Cardiac muscle cell (in vitro differentiated cells and primary cell): ENCODE results near the gene CDC42EP3. TPM values are rescaled to one million over a fixed set of nuclear protein-coding genes. Genes with fewer than 3 reads are reported as not detected.

Experiments used
- DNase-seq, 2 donors: peaks; one replicate each; pipeline versions ENCODE4 v3.0.0 to v3.0.0-alpha.2; 2010 to 2017; ENCODE audit warnings: low read depth in 1 of 2, low spot score in 1 of 2
- H3K27ac ChIP-seq: fragments of 200-600 bp; sonication (generic); 2 replicates; pipeline ENCODE4 v1.5.1; 2016
- H3K27me3 ChIP-seq: fragments of 200-600 bp; sonication (generic); 2 replicates; pipeline ENCODE4 v1.6.0; 2016; ENCODE audit warnings: control low read depth
- H3K36me3 ChIP-seq: fragments of 200-600 bp; sonication (generic); 2 replicates; pipeline ENCODE4 v1.5.1; 2016; ENCODE audit warnings: control low read depth
- H3K4me1 ChIP-seq: fragments of 200-600 bp; sonication (generic); 2 replicates; pipeline ENCODE4 v1.8.1; 2017; ENCODE audit warnings: low read depth, mild to moderate bottlenecking, mixed run types
- H3K4me3 ChIP-seq: fragments of 200-600 bp; sonication (generic); 2 replicates; pipeline ENCODE4 v1.5.1; 2016; ENCODE audit warnings: mild to moderate bottlenecking
- H3K9me3 ChIP-seq: fragments of 200-600 bp; sonication (generic); 2 replicates; pipeline ENCODE4 v1.5.1; 2017; ENCODE audit warnings: low read depth, mild to moderate bottlenecking, control low read depth
- polyA plus RNA-seq: library from polyadenylated mRNA; unstranded; fragments of >200 nt; fragmentation: Nextera tagmentation; extraction: Ambion mirVana; gene quantifications from 2 replicates; pipeline ENCODE4 v1.2.1, GENCODE V29; 2016
- total RNA-seq: library from RNA; depleted of rRNA; stranded (reverse); fragments of >200 nt; gene quantifications from 2 replicates; pipeline ENCODE4 v1.2.3, GENCODE V29; 2016
- TF ChIP-seq, protein P1 (sequence below): IDR thresholded peaks from 2 replicates; pipeline ENCODE4 v1.5.1; 2012; ENCODE audit warnings: low read depth, mild to moderate bottlenecking, low read length

The CDC42EP3 gene
- total and polyA plus RNA-seq, 2 experiments from 2014 or later = 36.2 to 56.7 TPM

GRCh38 chr2:37610638-37611289 is 60.7 kb downstream of the CDC42EP3 start:
- Histone ChIP-seq H3K36me3 (no peaks in the 10 kb centered on the region), H3K27me3 (no peaks in the 10 kb centered on the region), H3K27ac (no peak overlapping the region), H3K9me3 (no peaks in the 10 kb centered on the region), H3K4me3 (no peak overlapping the region), H3K4me1 (peaks cover 6% of the 10 kb centered on the region)
- DNase-seq = peak in 1 of 2 donors; percentile 68
- TF ChIP-seq, protein P1, sequence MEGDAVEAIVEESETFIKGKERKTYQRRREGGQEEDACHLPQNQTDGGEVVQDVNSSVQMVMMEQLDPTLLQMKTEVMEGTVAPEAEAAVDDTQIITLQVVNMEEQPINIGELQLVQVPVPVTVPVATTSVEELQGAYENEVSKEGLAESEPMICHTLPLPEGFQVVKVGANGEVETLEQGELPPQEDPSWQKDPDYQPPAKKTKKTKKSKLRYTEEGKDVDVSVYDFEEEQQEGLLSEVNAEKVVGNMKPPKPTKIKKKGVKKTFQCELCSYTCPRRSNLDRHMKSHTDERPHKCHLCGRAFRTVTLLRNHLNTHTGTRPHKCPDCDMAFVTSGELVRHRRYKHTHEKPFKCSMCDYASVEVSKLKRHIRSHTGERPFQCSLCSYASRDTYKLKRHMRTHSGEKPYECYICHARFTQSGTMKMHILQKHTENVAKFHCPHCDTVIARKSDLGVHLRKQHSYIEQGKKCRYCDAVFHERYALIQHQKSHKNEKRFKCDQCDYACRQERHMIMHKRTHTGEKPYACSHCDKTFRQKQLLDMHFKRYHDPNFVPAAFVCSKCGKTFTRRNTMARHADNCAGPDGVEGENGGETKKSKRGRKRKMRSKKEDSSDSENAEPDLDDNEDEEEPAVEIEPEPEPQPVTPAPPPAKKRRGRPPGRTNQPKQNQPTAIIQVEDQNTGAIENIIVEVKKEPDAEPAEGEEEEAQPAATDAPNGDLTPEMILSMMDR = no peak

DNA sequence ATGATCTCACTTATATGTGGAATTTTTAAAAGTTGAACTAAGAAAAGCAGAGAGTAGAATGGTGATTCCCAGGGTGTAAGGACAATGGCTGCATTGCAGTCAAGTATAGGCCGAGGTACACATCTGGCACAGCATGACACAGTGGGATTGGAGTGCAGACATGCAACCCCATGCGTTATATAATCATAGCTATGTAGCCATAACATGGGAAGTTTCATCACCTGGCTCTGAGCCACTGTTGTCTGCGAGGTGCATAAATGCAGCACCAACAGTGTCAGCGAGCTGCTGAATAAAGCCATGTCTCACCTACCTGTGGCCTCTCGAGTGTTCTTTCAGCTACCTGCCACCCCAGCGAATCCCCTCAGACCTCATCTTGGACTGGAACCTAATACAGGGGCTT is 61.7 kb downstream of the CDC42EP3 start:
- no peaks in the 10 kb centered on the region for H3K36me3 ChIP-seq
- H3K27ac ChIP-seq = no peak overlapping the region
- TF ChIP-seq, protein P1 = no peak
- H3K27me3 ChIP-seq = no peaks in the 10 kb centered on the region
- no peak for DNase-seq
- H3K4me3 ChIP-seq = no peak overlapping the region
- H3K9me3 ChIP-seq = no peaks in the 10 kb centered on the region
- H3K4me1 ChIP-seq = peaks cover 6% of the 10 kb centered on the region

DNA sequence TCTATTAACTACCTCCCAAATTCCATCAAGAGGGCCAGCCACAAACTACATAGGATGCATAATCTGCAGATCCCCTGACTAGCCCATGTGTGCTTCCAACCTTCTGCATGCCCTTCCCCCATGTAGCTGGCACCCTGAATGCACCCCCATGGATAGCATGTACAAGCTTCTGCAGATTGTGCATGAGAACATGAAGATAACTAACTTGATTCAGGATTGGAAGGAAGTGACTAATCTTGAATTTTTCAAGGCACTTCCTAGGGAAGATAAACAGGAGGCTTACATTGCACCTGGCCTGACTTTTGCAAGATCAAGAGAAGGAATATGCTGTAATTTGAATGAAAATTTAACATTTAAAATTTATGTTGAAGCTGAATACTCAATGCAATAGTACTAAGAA is 66.7 kb downstream of the CDC42EP3 start:
- Histone ChIP-seq H3K9me3 (no peaks in the 10 kb centered on the region), H3K27ac (no peak overlapping the region), H3K27me3 (no peaks in the 10 kb centered on the region), H3K4me3 (no peak overlapping the region), H3K36me3 (no peaks in the 10 kb centered on the region), H3K4me1 (no peaks in the 10 kb centered on the region)
- TF ChIP-seq, protein P1 = no peak
- DNase-seq = peak in 1 of 2 donors; percentile 38

DNA sequence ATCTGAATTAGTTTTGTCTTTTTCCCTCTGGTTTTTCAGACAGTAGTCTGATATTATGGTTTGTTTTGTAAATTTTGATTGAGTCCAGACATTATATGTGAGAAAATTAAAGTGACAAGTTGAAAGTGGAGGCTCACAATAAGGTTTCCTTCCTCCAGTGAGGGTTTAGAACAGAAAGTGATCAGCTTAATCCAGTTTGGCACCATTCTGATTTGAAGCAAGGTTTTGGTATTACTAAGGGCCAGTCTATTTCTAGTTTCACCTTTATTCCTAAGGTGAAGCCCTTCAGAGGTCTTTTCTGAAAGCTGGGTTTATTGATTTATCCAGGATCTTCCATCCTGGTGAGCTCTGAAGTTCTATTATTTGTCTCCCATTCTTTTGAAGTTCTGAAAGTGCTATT is 68.7 kb downstream of the CDC42EP3 start:
- no peak for DNase-seq
- H3K9me3 ChIP-seq = no peaks in the 10 kb centered on the region
- no peak overlapping the region for H3K4me3 ChIP-seq
- TF ChIP-seq, protein P1 = no peak
- no peaks in the 10 kb centered on the region for H3K36me3 ChIP-seq
- H3K4me1 ChIP-seq = no peaks in the 10 kb centered on the region
- no peak overlapping the region for H3K27ac ChIP-seq
- H3K27me3 ChIP-seq = no peaks in the 10 kb centered on the region

DNA sequence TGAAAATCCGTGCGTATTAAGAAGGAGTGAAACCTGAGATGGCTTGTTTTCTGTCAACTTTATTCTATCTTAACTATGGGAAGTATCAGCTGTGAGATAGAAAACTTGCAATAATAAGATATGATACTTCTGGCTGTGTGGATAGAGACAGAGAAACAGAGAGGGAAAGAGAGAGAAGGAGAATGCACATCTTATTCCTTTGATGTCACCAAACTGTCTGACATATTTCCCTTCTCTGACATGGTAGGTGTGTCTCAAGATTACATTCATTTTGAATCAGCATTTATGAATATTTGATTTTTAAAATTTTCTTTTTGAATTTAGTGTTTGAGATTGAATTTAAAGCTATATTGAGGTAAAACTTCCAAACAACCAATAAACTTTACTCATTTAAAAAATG is 69.4 kb downstream of the CDC42EP3 start:
- H3K27me3 ChIP-seq = no peaks in the 10 kb centered on the region
- TF ChIP-seq, protein P1 = no peak
- no peaks in the 10 kb centered on the region for H3K4me1 ChIP-seq
- DNase-seq = no peak
- H3K36me3 ChIP-seq = no peaks in the 10 kb centered on the region
- no peak overlapping the region for H3K27ac ChIP-seq
- H3K4me3 ChIP-seq = no peak overlapping the region
- H3K9me3 ChIP-seq = no peaks in the 10 kb centered on the region
